NCI-H2227 (cell line): ENCODE results near the gene BNC1.
"Not testable (repeated sequence)": the region's sequence is repeated elsewhere in the genome, so short reads cannot be mapped to it uniquely, and the experiment has no call there.

Source experiments
- DNase-seq: peaks from one replicate; lab custom pipeline; 2025; ENCODE audit not compliant: unreplicated experiment; lab: John Stamatoyannopoulos, UW

The BNC1 gene

GRCh38 chr15:83248151-83249029 lies 36.1 kb downstream of the BNC1 start:
- peak; percentile 75 for DNase-seq

DNA sequence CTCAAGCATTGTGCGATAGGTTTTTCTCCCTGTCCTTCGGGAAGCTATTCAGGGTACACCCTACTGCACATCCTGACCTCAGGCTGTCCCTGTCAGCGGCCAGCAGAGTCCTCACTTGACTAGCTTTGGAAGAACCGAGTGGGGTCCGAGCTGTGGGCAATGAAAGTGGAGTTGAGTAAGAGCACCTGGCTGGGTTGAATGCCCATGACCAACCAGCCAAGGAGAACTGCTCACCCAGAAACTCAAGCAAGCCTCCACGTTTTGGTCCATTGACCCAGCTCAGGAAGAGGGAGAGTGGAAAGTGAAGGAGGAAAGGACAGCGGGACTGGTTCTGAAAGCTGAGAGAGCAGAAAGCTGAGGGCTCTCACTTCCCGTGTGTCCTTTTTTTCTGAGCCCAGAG lies 40.8 kb downstream of the BNC1 start:
- no peak for DNase-seq

- DNase-seq = no peak
These were observed 54.2 kb downstream of the BNC1 start for GRCh38 chr15:83230242-83230641.

DNA sequence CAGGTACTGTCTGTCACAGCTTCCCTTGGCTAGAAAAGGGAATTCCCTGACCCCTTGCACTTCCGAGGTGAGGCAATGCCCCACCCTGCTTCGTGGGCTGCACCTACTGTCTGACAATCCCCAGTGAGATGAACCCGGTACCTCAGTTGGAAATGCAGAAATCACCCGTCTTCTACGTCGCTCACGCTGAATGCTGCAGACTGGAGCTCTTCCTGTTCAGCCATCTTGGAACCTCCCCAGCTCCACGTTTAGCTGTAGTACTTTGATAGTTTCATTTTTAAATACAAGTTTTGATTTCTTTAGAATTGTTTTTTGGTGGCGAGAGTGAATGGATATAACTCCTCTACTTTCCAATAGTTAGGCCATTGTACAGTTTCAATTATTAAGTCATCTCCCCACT lies 59.0 kb downstream of the BNC1 start:
- DNase-seq = no peak

DNA sequence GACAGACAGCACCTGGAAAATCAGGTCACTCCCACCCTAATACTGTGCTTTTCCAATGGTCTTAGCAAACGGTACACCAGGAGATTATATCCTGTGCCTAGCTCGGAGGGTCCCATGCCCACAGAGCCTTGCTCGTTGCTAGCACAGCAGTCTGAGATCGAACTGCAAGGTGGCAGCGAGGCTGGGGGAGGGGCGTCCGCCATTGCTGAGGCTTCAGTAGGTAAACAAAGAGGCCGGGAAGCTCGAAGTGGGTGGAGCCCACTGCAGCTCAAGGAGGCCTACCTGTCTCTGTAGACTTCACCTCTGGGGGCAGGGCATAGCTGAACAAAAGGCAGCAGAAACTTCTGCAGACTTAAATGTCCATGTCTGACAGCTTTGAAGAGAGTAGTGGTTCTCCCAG lies 62.7 kb downstream of the BNC1 start:
- DNase-seq = not testable (repeated sequence)

GRCh38 chr15:83219026-83219425 lies 65.4 kb downstream of the BNC1 start:
- no peak for DNase-seq

GRCh38 chr15:83215306-83215705 lies 69.2 kb downstream of the BNC1 start:
- DNase-seq = no peak

DNA sequence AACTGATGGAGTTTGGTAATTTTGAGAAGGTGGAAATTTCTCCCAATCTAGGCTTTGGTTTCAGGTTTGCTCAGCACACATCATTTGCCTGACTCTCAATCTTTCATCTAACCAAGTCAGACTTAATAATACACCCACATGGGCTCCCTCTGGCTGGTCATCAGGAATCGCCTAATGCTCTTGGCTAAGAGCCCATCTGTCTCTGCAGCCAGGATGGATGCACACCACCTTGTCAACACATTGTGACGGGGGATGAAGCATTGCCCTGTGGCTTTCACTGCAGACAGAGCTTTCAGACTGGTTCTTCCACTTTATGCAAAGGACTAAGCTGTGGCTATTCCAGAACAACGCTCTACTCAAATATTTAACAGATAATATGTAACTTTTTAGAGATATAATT lies 73.8 kb downstream of the BNC1 start:
- peak; percentile 32 for DNase-seq

DNA sequence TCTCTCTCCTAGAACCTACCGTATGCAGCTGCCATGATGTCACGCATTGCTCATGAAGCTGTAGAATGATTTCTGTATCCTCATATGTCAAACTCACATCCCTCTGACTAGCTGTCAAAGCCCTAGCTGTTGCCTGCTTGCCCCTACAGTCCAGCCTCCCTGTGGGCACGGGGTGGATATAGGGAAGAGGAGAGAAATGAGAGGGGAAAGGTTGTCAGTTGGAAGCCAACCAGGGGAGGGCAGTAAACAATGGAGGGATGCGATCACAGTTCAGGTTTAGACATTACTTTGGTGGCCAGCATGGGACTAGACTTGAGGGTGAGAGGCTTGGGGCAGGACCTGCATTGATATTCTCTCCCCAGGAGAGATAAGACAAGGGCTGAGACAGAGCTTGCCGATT lies 75.1 kb downstream of the BNC1 start:
- no peak for DNase-seq

DNA sequence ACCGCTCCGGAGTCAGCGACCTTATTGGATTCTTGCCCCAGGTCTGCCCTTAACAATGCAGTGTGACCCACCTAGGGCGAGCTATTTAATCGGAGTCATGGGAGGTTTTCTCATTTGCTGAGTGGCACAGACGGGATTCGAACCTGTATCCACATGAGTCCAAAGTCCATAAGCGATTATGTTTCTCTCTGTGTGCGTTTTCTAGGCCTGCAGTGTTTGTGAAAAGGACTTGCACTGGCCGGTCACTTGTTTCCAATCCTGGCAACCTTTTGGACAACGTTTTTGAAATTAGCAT lies 76.2 kb downstream of the BNC1 start:
- peak; percentile 46 for DNase-seq

GRCh38 chr15:83207660-83208366 lies 76.7 kb downstream of the BNC1 start, which contains the start of gene HDGFL3:
TSS of gene HDGFL3 (minus strand) at chr15:83207823. CDS start at chr15:83207414, 409 bp downstream.
- peak; percentile 74 for DNase-seq

DNA sequence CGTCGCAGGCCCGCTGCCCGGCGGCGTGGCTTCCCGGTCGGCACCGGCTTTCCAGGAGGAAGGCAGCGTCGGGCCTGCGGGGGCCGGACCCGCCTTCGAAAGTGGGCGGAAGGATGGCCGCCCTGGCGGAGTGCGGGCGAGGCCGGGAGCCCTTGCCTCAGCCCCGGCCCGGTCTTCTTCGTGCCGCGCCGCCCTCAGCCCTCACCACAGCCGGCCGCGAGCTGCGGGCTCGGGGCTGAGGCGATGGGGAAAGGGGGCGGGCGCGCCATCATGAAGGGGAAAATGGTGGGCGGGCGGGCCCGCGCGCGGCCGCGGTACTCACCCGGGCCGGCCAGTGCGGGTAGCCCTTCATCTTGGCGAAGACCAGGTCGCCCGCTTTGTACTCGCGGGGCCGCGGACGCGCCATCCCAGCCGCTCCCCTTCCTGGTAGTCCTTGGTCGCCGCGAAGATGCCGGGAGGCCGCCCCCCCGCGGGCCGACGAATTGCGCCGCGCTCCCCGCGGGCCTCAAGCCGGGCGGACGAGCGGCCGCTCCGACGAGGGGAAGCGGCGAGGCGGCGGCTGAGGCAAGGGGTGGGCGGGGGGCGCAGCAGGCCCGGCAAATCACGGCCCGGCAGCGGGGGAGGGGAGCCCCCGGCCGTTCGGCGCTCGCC lies 77.3 kb downstream of the BNC1 start:
- DNase-seq = peak; percentile 74

GRCh38 chr15:83206526-83207008 lies 77.9 kb downstream of the BNC1 start:
- no peak for DNase-seq
